HT-29 (cell line): ENCODE data around the gene KRTAP5-10. TPM values are rescaled to one million over a fixed set of nuclear protein-coding genes. Genes with fewer than 3 reads are reported as not detected.
"Not testable (repeated sequence)": the region's sequence is repeated elsewhere in the genome, so short reads cannot be mapped to it uniquely, and the experiment has no call there.

ENCODE experiments used
- DNase-seq: peaks from one replicate; pipeline ENCODE4 v3.0.0-alpha.2; 2015; ENCODE audit warnings: low spot score
- total RNA-seq: library from RNA; depleted of rRNA; stranded (reverse); fragments of >200 nt; shearing (Covaris generic); gene quantifications from 2 replicates; pipeline ENCODE4 v1.2.3, GENCODE V29; 2014

KRTAP5-10 gene
- total RNA-seq, 1 experiment from 2014 or later = not detected

DNA sequence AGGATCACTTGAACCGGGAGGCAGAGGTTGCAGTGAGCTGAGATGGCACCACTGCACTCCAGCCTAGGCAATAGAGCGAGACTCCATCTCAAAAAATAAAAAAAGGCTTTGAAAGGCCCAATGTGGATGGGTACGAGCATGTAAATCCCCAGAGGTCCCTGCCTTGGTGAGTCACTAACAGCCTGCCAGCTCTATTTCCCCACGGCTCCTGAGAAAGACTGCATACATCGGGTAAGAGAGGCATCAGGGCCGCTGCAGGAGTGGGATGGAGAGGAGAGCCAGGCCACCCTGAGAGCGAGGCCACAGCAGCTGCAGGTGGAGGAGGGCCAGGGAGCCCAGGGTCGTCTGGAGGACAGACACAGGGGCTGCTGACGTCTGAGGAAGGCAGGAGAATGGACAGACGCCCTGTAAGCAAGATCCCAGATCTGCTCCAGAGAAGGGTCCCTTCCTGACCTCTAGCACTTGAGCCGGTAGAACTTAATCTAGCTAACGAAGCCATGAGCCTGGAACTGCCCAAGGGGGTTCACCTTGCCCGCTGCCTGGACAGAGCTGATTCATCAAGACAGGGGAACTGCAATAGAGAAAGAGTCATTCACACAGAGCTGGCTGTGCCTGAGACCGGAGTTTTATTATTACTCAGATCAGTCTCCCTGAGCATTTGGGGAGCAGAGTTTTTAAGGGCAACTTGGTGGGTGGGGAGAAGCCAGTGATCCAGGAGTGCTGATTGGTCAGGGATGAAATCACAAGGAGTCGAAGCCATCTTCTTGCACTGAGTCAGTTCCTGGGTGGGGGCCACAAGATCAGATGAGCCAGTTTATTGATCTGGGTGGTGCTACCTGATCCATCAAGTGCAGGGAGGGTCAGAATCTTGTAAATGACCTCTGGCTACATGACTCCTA is 22.2 kb upstream of the KRTAP5-10 start:
- no peak for DNase-seq

DNA sequence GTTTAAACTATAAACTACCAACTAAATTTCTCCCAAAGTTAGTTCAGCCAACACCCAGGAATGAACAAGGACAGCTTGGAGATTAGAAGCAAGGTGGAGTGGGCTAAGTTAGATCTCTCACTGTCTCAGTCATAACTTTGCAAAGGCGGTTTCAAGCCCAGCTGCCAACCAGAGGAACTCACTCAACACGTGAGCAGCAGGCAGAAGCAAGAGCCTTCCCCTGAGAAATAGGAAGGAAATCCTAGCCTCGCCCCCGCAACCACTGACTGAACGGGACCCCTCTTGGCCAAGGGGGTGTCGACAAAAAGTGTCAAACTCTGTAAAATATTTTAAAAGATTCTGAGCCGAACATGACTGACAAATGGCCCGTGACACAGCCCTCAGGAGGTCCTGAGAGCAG is 21.5 kb upstream of the KRTAP5-10 start:
- DNase-seq = no peak

DNA sequence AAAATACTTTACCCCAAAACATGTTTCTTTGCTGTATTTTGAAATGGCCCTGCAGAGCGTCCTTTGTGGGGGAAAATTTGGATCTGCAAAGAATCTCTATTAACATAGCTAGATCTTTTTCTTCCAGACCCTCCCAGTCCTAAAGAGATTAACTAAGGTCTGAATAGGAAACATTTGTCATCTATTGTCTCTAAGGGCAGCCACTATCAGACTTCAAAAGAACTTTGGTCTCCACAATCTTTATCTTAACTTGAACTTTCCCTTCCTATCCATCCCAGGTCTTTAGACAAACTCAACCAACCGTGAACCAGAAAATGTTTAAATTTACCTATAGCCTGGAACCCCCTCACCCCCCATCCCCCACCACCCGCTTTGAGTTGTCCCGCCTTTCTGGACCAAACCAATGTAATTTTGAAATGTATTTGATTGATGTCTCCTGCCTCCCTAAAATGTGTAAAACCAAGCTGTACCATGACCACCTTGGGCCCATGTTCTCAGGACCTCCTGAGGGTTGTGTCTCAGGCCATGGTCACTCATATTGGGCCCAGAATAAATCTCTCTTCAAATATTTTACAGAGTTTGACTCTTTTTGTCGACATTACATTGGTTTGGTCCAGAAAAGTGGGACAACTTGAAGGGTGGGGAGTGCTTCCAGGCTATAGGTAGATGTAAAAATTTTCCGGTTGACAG is 20.7 kb upstream of the KRTAP5-10 start:
- DNase-seq = no peak

DNA sequence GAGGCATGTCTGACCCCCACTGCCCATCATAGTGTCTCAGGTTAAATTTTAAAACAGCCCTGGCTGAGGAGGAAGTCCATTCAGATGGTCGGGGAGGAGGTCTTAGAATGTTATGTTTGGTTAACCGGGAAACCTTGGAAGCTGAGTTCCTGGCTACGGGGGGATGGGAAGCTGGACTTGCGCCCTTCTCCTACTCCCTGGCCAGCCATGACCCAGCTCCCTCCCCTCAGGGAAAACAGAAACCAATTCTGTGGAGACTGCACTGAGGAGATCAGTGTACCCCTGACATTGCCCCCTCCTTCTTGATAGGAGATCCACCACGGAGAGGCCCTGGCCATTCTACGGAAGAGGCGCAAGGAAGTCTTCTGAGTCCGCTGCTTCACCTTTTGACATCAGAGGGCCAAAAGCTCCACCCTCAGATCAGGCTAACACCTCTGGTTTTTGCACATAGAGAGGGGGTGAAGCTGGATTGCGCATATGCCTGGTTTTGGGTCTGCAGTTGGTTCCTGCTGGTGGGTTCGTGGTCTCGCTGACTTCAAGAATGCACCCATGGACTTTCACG is 19.9 kb upstream of the KRTAP5-10 start:
- no peak for DNase-seq

DNA sequence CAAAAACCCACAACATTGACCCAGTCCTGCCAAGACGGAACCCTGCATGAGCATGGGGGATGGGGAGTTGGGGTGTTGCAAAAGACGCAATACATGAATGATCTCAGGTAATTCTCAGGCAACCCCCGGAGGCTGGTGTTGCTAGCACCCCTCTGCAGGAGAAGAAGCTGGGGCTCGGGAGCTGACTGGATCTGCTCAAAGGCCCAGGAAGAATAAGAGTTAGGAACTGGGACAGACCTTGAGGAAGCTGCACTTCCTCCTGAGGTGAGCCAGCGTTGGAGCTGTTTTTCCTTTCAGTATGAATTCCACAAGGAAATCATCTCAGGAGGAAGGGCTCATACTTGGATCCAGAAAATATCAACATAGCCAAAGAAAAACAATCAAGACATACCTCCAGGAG is 17.2 kb upstream of the KRTAP5-10 start, which contains the start of gene KRTAP5-9:
Gene KRTAP5-9, plus strand, starts transcription at position 301 of the 400 bp plus-strand sequence. CDS start 238 bp downstream, outside the sequence.
- DNase-seq = no peak

DNA sequence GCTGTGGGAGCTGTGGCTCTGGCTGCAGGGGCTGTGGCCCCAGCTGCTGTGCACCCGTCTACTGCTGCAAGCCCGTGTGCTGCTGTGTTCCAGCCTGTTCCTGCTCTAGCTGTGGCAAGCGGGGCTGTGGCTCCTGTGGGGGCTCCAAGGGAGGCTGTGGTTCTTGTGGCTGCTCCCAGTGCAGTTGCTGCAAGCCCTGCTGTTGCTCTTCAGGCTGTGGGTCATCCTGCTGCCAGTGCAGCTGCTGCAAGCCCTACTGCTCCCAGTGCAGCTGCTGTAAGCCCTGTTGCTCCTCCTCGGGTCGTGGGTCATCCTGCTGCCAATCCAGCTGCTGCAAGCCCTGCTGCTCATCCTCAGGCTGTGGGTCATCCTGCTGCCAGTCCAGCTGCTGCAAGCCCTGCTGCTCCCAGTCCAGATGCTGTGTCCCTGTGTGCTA is 16.6 kb upstream of the KRTAP5-10 start:
- no peak for DNase-seq

DNA sequence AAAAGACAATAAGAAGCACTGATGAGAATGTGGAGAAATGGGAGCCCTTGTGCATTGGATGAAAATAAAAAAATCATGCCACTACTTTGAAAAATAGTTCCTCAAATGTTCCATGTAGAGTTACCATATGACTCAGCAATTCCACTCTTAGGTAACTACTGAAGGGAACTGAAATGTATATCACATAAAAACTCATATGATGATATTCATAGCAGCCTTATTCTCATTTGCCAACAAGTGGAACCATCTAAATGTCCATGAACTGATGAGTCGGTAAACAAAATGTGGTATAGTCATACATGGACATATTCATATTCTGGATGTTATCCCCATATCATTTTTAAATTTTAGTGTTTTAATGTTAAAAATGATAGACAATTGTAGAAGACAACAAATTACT is 13.7 kb upstream of the KRTAP5-10 start:
- no peak for DNase-seq

DNA sequence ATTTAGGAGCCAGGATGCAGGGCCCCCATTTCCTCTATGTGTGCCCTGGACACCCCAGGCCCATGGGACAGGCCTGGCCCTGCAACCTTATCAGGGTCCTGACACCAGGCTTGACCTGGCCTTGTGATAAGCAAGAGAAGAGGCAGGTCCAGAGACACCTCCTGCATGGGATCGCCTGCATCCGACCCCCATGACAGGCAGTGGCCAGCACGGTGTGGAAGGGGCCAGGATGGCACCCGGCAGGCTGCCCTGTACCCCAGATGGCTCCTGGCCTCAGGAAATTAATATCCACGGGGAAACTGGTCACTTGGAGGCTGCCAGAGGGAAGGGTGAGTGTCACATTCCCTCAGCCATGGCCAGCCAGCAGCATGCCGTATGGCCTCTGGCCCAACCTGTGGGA is 10.4 kb upstream of the KRTAP5-10 start:
- no peak for DNase-seq

DNA sequence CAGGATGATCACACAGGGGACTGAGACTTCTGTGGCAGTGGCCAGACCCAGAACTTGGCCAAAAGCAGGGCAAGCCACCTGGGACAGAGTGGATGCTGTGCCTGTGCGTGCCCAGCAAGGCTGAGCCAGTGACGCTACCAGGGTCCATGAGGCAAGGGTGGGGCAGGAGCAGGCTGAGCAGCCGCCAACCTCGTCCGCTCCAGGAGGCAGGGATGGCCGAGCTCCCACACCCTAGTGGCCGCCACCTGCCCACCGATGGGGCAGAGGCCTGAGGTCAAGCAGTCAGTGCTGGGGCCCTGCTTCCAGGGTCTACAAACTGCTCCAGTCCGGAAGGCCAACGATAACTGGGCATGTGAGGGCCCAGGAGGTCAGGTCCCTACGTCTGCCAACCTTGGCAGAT is 9.9 kb upstream of the KRTAP5-10 start:
- DNase-seq = no peak

DNA sequence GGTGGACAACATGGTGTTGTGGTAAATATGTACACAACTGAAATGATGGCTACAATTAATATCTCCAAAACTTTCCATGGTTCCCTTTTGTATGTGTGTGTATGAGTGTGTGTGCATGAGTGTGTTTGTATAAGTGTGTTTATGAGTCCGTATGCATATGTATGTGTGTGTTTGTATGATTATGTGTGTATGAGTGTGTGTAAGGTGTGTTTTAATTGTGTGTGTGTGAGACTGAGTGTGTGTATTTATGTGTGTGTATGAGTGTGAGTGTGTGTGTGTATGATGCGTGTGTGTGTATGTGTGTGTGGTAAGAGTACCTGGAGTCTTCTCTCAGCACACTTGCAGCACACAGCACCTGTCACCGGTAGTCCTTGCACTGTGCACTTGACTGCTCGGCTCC is 9.3 kb upstream of the KRTAP5-10 start:
- no peak for DNase-seq

DNA sequence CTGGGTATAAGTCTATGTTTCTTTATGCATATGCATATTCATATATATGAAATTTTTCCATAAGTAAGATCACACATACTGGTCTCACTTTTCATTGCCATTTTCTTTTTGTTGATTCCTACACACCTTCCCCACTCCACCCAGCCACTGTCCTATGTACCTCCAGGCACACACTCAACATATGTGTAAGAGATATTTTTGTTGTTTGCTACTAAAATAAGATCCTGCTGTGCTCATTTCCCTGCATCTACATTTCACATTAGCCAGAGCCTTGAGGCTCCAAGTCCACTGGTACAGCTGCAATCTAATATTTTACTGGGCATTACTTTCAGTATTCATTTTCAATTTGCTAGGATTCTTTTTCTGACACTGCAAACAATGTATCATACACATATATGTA is 8.1 kb upstream of the KRTAP5-10 start:
- DNase-seq = no peak

DNA sequence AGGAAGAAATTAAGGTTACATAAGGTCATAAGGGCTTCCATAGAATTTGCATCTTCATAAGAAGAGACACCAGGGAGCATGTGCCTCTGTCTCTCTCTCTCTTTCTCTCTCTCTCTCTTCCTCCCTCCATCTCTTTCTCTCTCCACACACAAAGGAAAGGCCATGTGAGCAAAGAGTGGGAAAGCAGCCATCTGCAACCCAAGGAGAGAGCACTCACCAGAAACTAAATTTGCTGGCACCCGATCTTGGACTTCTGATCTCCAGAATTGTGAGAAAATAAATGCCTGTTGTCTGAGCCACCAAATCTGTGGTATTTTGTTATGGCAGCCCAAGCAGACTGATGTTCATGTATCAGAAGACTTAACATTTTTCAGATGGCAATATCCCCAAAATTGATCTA is 6.4 kb upstream of the KRTAP5-10 start:
- no peak for DNase-seq

DNA sequence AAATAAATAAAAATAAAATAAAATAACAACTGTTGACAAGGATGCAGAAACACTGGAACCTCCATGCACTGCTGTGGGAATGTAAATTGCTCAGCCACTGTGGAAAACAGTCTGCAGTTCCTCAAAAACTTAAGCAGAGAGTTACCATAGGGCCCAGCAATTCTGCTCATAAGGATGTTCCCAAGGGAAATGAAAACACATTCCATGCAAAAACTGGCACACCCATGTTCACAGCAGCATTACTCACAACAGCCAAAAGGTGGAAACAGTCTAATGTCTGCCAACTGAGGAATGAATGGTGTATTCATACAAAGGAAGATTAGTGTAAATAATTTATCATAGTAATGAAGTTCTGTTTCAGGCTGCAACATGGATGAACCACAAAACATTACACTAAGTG is 3.2 kb upstream of the KRTAP5-10 start:
- DNase-seq = no peak

DNA sequence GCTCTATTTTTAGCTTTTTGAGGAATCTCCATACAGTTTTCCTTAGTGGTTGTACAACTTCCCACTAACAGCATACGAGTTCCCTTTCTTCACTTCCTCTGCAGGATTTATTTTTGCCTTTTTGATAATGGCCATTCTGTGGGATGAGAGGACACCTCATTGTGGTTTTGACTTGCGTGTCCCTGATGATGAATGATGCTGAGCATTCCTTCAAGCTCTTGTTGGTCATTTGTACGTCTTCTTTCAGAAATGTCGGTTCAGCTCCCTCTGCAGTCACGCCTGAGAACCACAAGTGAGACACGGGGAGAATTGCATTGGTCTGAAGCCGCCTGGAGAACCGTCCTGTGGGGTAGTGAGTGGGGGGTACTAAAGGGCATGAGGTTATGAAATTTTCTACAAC is 2.0 kb upstream of the KRTAP5-10 start:
- DNase-seq = peak; percentile 67

DNA sequence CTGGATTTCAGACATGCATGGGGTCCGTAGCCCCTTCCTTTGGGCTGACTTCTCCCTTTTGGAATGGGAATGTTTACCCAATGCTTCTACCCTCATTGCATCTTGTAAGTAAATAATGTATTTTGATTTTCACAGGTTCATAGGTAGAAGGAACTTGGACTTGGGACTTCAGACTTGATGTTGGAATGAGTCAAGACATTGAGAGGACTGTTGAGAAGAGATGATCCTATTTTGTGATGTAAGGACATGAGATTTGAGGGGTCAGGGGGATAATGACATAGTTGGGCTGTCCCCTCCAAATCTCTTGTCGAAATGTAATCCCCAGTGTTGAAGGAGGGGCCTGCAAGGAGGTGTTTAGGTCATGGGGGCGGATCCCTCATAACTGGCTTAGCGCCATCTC is 933 bp upstream of the KRTAP5-10 start:
- DNase-seq = no peak

DNA sequence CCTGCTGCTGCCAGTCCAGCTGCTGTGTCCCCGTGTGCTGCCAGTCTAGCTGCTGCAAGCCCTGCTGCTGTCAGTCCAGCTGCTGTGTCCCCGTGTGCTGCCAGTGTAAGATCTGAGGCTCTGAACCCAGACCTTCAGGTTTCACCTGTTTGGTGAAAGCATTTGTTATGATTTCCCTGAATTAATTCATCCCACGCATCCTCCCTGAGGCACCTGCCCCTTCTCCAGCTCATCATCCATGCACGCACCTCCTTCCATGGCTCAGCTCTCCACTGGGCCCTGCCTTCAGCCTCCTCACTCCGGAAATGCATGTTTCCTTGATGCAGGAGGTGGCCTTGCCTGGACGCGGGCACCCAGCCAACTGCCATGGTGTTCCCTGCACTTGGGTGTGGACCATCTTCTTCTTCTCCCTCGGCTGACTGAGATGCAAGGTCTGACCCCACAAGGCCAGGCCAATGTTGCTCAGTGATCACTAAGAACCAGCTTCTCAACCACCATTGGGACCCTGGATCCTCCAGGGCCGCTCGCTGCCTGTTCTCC is 788 bp downstream of the KRTAP5-10 start:
- DNase-seq = no peak

DNA sequence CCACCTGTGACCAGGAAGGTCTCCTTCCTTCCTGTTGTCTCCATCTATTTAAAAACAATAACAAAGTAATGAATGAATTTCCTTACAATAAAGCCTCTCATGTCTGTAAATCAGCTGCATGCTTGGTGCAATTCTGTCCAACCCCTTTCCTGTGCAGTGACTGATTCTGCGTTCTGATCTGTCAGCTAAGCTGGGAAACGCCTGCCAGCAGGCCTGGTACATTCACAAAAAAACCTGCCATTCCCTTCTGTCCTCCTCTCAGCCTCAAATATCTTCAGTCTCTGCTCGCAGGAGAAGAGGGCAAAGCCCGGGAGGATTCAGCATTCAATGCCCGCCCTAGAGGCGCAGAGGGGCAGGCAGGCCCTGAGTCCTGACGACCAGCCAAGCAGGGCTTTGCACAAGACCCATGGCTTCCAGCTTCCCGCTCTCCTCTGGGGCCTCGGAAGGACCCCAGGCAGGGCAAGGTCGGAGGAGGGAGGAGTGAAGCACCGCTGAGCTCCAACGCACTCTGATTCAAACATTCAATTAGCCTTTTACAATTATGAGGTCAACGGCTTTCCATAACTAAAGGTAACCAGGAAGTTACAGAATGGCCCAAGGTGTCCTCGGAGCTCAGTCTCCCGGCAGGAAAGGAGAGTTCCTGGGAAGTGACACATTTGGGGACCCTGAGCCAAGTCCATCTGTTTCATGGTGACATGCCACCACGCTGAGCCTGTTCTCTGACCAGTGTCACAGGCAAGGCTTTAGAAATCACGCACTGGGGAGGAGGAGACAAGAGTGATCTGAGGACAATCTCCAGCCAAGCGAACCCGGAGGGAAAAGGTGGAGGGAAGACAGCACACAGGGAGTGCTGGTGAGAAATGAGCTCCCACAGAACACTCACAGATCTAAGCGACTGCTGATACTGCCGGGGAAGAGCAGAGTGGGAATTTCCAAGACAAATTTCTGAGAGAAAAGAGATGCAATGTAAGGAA is 1.6 kb downstream of the KRTAP5-10 start:
- DNase-seq = not testable (repeated sequence)

DNA sequence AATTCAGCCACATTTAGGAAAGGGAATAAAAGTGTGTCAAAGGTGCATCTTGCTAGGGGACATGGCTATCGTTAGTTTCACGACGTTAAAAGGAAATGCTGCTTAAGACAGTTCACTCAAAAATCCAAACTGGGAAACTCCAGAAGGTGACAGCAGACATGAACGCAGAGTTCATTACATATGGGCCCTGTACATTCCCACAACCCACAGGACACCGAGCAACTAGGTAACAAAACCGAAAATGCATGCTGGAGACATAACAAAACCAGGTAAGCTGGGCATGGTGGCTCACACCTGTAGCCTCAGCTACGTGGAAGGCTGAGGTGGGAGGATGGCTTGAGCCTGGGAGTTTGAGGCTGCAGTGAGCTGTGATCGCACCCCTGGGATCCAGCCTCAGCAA is 2.3 kb downstream of the KRTAP5-10 start:
- DNase-seq = not testable (repeated sequence)

DNA sequence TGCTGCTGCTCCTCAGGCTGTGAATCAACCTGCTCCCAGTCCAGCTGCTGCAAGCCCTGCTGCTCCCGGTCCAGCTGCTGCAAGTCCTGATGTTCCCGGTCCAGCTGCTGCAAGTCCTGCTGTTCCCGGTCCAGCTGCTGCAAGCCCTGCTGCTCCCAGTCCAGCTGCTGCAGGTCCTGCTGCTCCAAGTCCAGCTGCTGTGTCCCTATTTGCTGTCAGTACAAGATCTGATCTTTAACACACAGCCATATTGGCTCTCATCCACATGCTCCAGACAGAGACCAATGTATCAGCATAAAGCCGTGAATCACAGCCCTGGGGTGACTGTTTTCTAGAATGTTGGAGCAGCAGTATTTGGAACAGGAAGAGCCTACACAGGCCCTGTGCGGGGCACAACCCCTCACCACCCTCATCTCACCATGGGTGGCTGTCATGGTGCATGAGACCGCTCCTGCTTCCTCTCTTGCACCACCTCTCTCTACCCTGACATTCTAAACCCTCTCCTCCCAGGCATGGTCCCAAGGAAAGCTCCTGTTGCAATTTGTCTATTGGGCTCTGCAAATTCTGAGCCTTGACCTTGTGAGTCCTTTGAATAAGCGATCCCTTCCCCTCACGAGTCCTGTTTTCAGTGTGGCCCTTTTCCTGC is 3.5 kb downstream of the KRTAP5-10 start:
- no peak for DNase-seq

DNA sequence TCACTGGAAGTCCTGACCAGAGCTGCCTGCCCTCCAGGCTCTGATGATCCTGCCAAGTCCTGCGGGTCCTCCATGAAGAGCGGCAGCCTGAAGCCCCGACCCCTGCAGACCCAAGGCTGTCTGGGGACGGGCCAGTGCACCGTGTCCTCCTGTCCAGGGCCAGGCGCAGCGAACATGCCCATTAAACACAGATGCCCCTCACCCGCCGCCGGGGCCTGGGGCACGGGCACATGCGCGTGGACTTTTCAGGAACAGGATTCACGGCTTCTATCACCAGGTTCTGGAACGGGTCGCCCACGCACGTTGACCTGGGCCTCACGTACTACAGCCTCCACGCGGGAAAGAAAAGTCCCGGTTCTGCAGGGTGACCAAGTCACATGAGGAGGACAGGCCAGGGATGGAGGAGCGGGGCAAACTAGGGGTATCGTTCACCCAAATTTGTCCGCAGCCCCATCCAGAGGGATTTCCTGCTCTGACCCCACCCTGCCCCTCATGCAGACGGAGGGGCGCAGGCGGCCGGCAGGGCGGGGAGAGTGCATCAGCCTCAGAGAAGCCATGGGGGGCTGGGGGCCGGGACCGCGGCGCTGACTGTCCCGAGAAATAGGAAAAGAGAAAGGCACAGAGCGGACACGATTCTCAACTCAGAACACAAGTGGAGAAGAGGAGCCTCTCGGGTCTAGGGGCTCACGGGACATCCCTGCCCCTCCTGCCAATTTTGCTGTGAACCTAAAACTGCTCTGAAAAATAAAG is 5.9 kb downstream of the KRTAP5-10 start:
- not testable (repeated sequence) for DNase-seq
